Stimulated activated CD4-positive, alpha-beta T cell treated with anti-CD3 and anti-CD28 coated beads, Interleukin-2, amount 100 ng/mL, for 24 hours (primary cell): ENCODE results near the gene EPHA6.
"Not testable (repeated sequence)": the region's sequence is repeated elsewhere in the genome, so short reads cannot be mapped to it uniquely, and the experiment has no call there.

ENCODE experiments used
- DNase-seq, 2 donors: peaks; one replicate each; pipeline ENCODE4 v3.0.0-alpha.2; 2020

Gene EPHA6

GRCh38 chr3:97297032-97297431 lies 482.6 kb downstream of the EPHA6 start:
- DNase-seq: no peak

- no peak for DNase-seq
Observed at GRCh38 chr3:97301114-97301513, 486.7 kb downstream of the EPHA6 start.

- no peak for DNase-seq
Observed at GRCh38 chr3:97306226-97306625, 491.8 kb downstream of the EPHA6 start.

GRCh38 chr3:97338375-97338774 lies 524.0 kb downstream of the EPHA6 start:
- DNase-seq: no peak

GRCh38 chr3:97340940-97341339 lies 526.5 kb downstream of the EPHA6 start:
- no peak for DNase-seq

GRCh38 chr3:97347780-97348179 lies 533.4 kb downstream of the EPHA6 start:
- no peak for DNase-seq

GRCh38 chr3:97350971-97351370 lies 536.6 kb downstream of the EPHA6 start:
- DNase-seq: no peak

- no peak for DNase-seq
Observed at GRCh38 chr3:97353176-97353575, 538.8 kb downstream of the EPHA6 start.

GRCh38 chr3:97359977-97360376 lies 545.6 kb downstream of the EPHA6 start:
- DNase-seq: no peak

GRCh38 chr3:97360804-97361203 lies 546.4 kb downstream of the EPHA6 start:
- no peak for DNase-seq

- DNase-seq: no peak
Observed at GRCh38 chr3:97384583-97384982, 570.2 kb downstream of the EPHA6 start.

- no peak for DNase-seq
Observed at GRCh38 chr3:97388774-97389173, 574.4 kb downstream of the EPHA6 start.

- DNase-seq: no peak
Observed at GRCh38 chr3:97389936-97390335, 575.5 kb downstream of the EPHA6 start.

GRCh38 chr3:97391167-97391566 lies 576.8 kb downstream of the EPHA6 start:
- no peak for DNase-seq

- no peak for DNase-seq
Observed at GRCh38 chr3:97409612-97410011, 595.2 kb downstream of the EPHA6 start.

- no peak for DNase-seq
Observed at GRCh38 chr3:97421565-97421964, 607.2 kb downstream of the EPHA6 start.

GRCh38 chr3:97425002-97425401 lies 610.6 kb downstream of the EPHA6 start:
- DNase-seq: no peak

GRCh38 chr3:97430601-97431000 lies 616.2 kb downstream of the EPHA6 start:
- no peak for DNase-seq

GRCh38 chr3:97432914-97433313 lies 618.5 kb downstream of the EPHA6 start:
- DNase-seq: no peak

- DNase-seq: no peak
Observed at GRCh38 chr3:97438131-97438530, 623.7 kb downstream of the EPHA6 start.

- DNase-seq: no peak
Observed at GRCh38 chr3:97439373-97439772, 625.0 kb downstream of the EPHA6 start.

- DNase-seq: no peak
Observed at GRCh38 chr3:97464035-97464434, 649.6 kb downstream of the EPHA6 start.

GRCh38 chr3:97470481-97470880 lies 656.1 kb downstream of the EPHA6 start:
- DNase-seq: no peak

GRCh38 chr3:97479740-97480139 lies 665.3 kb downstream of the EPHA6 start:
- no peak for DNase-seq

GRCh38 chr3:97480696-97481289 lies 666.4 kb downstream of the EPHA6 start:
- DNase-seq: not testable (repeated sequence)

GRCh38 chr3:97481416-97481815 lies 667.0 kb downstream of the EPHA6 start:
- no peak for DNase-seq
